HG03097 (cell line): ENCODE results near the gene VAT1.

Experiments
- ATAC-seq: cut with Tn5 transposase; IDR thresholded peaks from one replicate; pipeline ENCODE4 v1.9.1; 2021; ENCODE audit not compliant: unreplicated experiment, low FRiP score

VAT1 gene

GRCh38 chr17:43027091-43028032, 5.2 kb upstream of the VAT1 start:
- no peak for ATAC-seq

- no peak for ATAC-seq
Measured at GRCh38 chr17:43026595-43026994, 4.4 kb upstream of the VAT1 start.

- ATAC-seq: no peak
Measured at GRCh38 chr17:43025766-43026537, 3.8 kb upstream of the VAT1 start.

- ATAC-seq: no peak
Measured at GRCh38 chr17:43025290-43025657, 3.1 kb upstream of the VAT1 start.

- ATAC-seq: no peak
Measured at GRCh38 chr17:43024407-43025289, 2.5 kb upstream of the VAT1 start, which contains the start of gene RND2. Gene RND2 (plus strand): TSS chr17:43025231. CDS start chr17:43025348, 117 bp downstream.

GRCh38 chr17:43020789-43021740, 1.1 kb downstream of the VAT1 start:
- ATAC-seq: no peak

- ATAC-seq: no peak
Measured at GRCh38 chr17:43020030-43020621, 2.1 kb downstream of the VAT1 start.

GRCh38 chr17:43019418-43019817, 2.8 kb downstream of the VAT1 start:
- no peak for ATAC-seq

- no peak for ATAC-seq
Measured at GRCh38 chr17:43018932-43019331, 3.3 kb downstream of the VAT1 start.

- no peak for ATAC-seq
Measured at GRCh38 chr17:43018008-43018853, 4.0 kb downstream of the VAT1 start.

- no peak for ATAC-seq
Measured at GRCh38 chr17:43016216-43016615, 6.0 kb downstream of the VAT1 start.

- ATAC-seq: no peak
Measured at GRCh38 chr17:43015579-43015978, 6.6 kb downstream of the VAT1 start.

GRCh38 chr17:43014649-43015542, 7.3 kb downstream of the VAT1 start:
- ATAC-seq: no peak

- no peak for ATAC-seq
Measured at GRCh38 chr17:43014020-43014648, 8.1 kb downstream of the VAT1 start.

- no peak for ATAC-seq
Measured at GRCh38 chr17:43013296-43013695, 8.9 kb downstream of the VAT1 start.

- ATAC-seq: no peak
Measured at GRCh38 chr17:43011728-43012472, 10.3 kb downstream of the VAT1 start.
